Lower leg skin (tissue), 3 donors: ENCODE results near the gene AFF2.

Experiments used
- CTCF ChIP-seq, 3 donors: fragments of 450-650 bp; IDR thresholded peaks; one replicate each; pipeline ENCODE4 v1.5.1; 2016; ENCODE audit warnings: antibody characterized with exemption in 3 of 3, mild to moderate bottlenecking in 3 of 3, moderate library complexity in 2 of 3
- POLR2A ChIP-seq, 2 donors: fragments of 450-650 bp; IDR thresholded peaks; one replicate each; pipeline ENCODE4 v1.6.1; 2016 to 2017; ENCODE audit warnings: antibody characterized with exemption in 2 of 2, mild to moderate bottlenecking in 1 of 2, moderate library complexity in 1 of 2

- TF ChIP-seq CTCF (IDR thresholded peaks at IDR 0.05) (no peak), POLR2A (IDR thresholded peaks at IDR 0.05) (no peak)
These were observed 442.3 kb downstream of the AFF2 start for GRCh38 chrX:148942754-148943153.
